Osteocyte (in vitro differentiated cells): ENCODE measurements around the gene VCPKMT. TPM values are rescaled to one million over a fixed set of nuclear protein-coding genes. Genes with fewer than 3 reads are reported as not detected.

Experiments
- DNase-seq: peaks from one replicate; pipeline ENCODE4 v3.0.0; 2021; ENCODE audit warnings: mixed read lengths; ENCODE audit not compliant: unreplicated experiment; ENCODE audit errors: extremely low spot score
- H3K27ac Mint-ChIP-seq: one replicate; pipeline ENCODE4 v1.8.0; 2021; ENCODE audit warnings: mild to moderate bottlenecking, mixed read lengths; ENCODE audit not compliant: unreplicated experiment
- H3K27me3 Mint-ChIP-seq: one replicate; pipeline ENCODE4 v1.8.0; 2021; ENCODE audit warnings: mixed read lengths; ENCODE audit not compliant: unreplicated experiment
- H3K36me3 Mint-ChIP-seq: one replicate; pipeline ENCODE4 v1.8.0; 2021; ENCODE audit warnings: mixed read lengths; ENCODE audit not compliant: unreplicated experiment
- H3K4me1 Mint-ChIP-seq: one replicate; pipeline ENCODE4 v1.8.0; 2021; ENCODE audit warnings: mixed read lengths; ENCODE audit not compliant: unreplicated experiment
- H3K4me3 Mint-ChIP-seq: one replicate; pipeline ENCODE4 v1.8.0; 2021; ENCODE audit warnings: mild to moderate bottlenecking, moderate library complexity, mixed read lengths; ENCODE audit not compliant: unreplicated experiment
- H3K9me3 Mint-ChIP-seq: one replicate; pipeline ENCODE4 v1.8.0; 2021; ENCODE audit warnings: mixed read lengths; ENCODE audit not compliant: unreplicated experiment
- CTCF ChIP-seq: fragments of 200-600 bp; sonication (generic); IDR thresholded peaks from 2 replicates; pipeline ENCODE4 v1.5.0; 2021; ENCODE audit warnings: antibody characterized with exemption, mild to moderate bottlenecking, moderate library complexity
- total RNA-seq: library from RNA; stranded (reverse); gene quantifications from 2 replicates; pipeline ENCODE4 v1.2.1, GENCODE V29; 2021

The VCPKMT gene
- total RNA-seq, 1 donor from 2014 or later: 10.1 TPM

DNA sequence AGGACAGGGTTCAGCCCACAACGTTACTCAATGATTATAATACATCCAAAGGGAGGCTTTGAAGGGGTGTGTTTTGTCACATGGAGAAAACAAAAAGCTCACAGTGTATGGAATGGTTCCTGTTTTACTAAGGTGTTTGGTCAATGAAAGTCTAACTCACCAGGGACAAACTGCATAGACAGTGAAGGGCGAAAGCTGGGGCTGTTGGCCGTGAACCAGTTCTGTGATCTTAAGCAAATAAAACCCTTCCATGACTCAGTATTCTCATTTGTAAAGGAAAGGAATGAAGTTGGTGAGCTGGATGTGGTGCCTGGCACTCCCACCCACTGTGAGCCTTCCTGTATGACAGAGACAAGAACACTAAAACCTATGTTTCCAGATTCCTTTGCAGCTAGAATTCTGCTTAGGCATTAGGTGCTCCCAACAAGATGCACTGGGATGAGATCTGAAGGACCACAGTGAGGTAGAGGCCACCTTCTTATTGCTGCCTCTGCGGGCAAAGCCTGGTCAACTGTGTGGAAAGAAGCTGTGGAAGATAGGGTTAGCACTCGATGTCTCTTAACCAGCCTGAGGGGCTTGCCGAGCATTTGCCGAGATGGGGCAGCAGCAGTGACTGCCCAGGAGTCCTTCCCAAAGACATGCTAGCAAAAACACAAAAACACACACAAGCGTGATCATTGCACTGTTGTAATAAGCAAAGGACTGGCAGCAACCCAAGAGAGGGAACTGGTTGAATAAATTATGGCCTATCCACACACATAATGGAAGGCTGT is 48.5 kb downstream of the VCPKMT start:
- H3K27ac Mint-ChIP-seq: peak overlapping the region; percentile 65
- no peak for DNase-seq
- H3K4me1 Mint-ChIP-seq: peaks cover 16% of the 10 kb centered on the region
- peaks cover 6% of the 10 kb centered on the region for H3K9me3 Mint-ChIP-seq
- TF ChIP-seq CTCF: no peak
- no peak overlapping the region for H3K4me3 Mint-ChIP-seq
- peaks cover 2% of the 10 kb centered on the region for H3K36me3 Mint-ChIP-seq
- no peaks in the 10 kb centered on the region for H3K27me3 Mint-ChIP-seq

DNA sequence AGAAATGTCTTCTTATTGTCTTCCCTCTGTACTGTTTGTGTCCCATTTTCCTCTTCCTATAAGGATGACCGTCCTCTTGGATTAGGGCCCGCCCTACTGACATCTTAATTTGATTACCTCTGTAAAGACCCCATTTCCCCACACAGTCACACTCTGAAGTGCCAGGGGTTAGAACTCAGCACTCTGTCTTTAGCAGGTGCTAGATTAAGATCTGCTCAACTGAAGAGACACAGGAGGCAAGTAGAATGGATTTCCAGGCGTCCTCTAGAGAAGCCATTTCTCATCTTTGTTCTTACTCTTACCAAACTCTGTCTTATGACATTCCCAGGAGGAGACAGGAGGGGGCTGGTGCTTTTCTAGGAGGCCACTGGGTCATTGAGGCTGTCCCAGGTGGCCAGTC is 50.8 kb downstream of the VCPKMT start:
- no peak for DNase-seq
- Mint-ChIP-seq H3K9me3 (peaks cover 6% of the 10 kb centered on the region), H3K36me3 (peaks cover 2% of the 10 kb centered on the region), H3K27me3 (no peaks in the 10 kb centered on the region), H3K27ac (no peak overlapping the region), H3K4me3 (no peak overlapping the region), H3K4me1 (peaks cover 39% of the 10 kb centered on the region)
- TF ChIP-seq CTCF: no peak

DNA sequence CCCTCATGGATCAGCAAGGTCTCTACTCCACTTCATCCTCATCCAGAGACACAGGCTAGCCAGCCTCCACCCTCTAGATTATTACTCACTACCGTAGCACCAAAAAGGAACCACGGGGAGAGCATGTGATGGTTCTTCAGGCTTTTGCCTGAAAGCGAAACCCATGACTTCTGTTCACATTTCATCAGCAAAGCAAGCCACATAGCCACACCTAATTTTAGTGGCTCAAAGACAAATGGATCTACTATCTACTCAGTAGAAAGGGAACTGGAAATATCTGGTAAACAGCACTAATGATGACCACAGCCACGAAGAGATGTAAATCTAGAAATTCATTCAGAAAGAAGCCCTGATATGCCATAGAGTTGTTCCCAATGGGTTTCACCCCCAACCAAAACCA is 51.4 kb downstream of the VCPKMT start:
- peaks cover 2% of the 10 kb centered on the region for H3K36me3 Mint-ChIP-seq
- DNase-seq: no peak
- peaks cover 45% of the 10 kb centered on the region for H3K4me1 Mint-ChIP-seq
- peaks cover 6% of the 10 kb centered on the region for H3K9me3 Mint-ChIP-seq
- H3K27me3 Mint-ChIP-seq: no peaks in the 10 kb centered on the region
- TF ChIP-seq CTCF: no peak
- H3K4me3 Mint-ChIP-seq: no peak overlapping the region
- peak overlapping the region; percentile 53 for H3K27ac Mint-ChIP-seq

DNA sequence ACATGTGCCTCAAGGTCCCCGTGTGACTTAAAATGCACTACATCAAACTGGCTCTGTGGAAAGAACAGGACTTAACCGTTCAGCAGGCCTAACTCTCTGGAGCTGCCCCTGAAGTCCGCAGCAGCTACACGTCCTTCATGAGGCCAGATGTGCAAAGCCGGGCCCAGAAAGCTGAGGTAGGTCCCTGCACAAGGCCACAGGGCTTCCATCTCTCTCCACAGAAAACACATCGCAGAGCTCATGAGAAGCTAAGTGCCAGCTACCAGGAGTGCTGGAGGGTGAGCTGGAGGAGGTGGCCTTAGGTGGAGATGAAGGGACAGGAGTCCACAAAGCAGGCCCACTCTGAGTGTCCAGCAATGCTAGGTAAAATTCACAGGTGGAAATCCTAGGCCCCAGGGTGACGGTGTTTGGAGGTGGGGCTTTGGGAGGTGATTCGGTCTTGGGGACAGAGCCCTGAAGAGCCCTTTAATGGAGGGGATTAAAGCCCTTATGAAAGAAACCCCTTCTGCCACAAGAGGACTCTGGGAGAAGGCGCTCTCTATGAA is 52.4 kb downstream of the VCPKMT start:
- TF ChIP-seq CTCF: no peak
- peaks cover 47% of the 10 kb centered on the region for H3K4me1 Mint-ChIP-seq
- H3K27me3 Mint-ChIP-seq: no peaks in the 10 kb centered on the region

DNA sequence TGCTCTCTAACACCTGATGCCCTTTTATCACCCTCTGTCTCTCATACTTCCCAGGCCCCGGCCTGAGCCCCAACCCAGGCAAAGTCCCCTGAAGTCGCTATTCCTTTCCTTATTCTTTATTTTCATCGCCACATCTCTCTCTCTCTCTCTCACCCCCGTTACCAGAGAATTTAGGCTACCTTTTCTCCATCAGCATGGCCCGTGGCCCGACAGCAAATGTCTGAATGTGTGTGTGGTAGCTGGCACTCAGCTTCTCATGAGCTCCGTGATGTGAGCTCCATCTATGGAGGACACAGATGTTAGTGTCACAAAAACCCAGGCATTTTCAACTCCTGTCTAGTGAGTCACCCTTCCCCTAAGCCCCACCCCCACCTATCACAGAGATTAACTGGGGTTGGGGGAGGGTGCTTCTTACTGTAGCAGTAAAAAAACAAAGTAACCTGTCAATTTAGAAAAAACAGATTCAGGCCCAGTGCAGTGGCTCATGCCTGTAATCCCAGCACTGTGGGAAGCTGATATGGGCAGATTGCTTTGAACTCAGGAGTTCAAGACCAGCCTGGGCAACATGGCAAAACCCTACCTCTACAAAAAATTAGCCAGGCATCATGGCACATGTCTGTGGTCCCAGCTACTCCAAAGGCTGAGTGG is 53.8 kb downstream of the VCPKMT start:
- Mint-ChIP-seq H3K27ac (peak overlapping the region; percentile 95), H3K36me3 (no peaks in the 10 kb centered on the region), H3K4me3 (no peak overlapping the region), H3K27me3 (no peaks in the 10 kb centered on the region), H3K4me1 (peaks cover 41% of the 10 kb centered on the region), H3K9me3 (no peaks in the 10 kb centered on the region)
- peak; percentile 23 for TF ChIP-seq CTCF
- no peak for DNase-seq

More for the DNA sequence above, 52.4 kb downstream of the VCPKMT start:
- Mint-ChIP-seq H3K36me3 (peaks cover 2% of the 10 kb centered on the region), H3K9me3 (peaks cover 6% of the 10 kb centered on the region), H3K4me3 (no peak overlapping the region), H3K27ac (no peak overlapping the region)
- no peak for DNase-seq
